ENCODE data around the gene COPA. TPM values are rescaled to one million over a fixed set of nuclear protein-coding genes. Genes with fewer than 3 reads are reported as not detected.

COPA gene
- total and polyA plus RNA-seq, 10 of the 15 experiments (the other 5 are each of a cell fraction or from before 2014, with no cell fraction given) = 53.7 to 180 (median 123) TPM

- Histone ChIP-seq H3K36me3 (ENCODE audit: control insufficient read depth in 2 of 2, insufficient read depth in 2 of 2, low read length in 1 of 2) (peaks cover 0 to 4% of the 10 kb centered on the region in 2 experiments; a peak in 3 of 4 replicates), H3K4me3 (no peak overlapping the region), H3K9me3 (replicated peaks; ENCODE audit: control insufficient read depth, insufficient read depth, low read length) (no peaks in the 10 kb centered on the region), H3K9ac (ENCODE audit: control insufficient read depth, insufficient read depth, low read length) (no peak overlapping the region), H3K27me3 (replicated peaks in 1 of 2; ENCODE audit: control insufficient read depth in 2 of 2, insufficient read depth in 2 of 2, low read length in 1 of 2) (no peaks in the 10 kb centered on the region), H3K27ac (ENCODE audit: control insufficient read depth, insufficient read depth) (no peak overlapping the region), H3K4me1 (ENCODE audit: control insufficient read depth, insufficient read depth, low read length) (no peaks in the 10 kb centered on the region), H3K4me2 (ENCODE audit: control insufficient read depth, insufficient read depth) (no peak overlapping the region), H3K79me2 (ENCODE audit: control insufficient read depth, insufficient read depth, low read length) (peaks cover 2% of the 10 kb centered on the region), H4K20me1 (ENCODE audit: control insufficient read depth, insufficient read depth) (no peaks in the 10 kb centered on the region), H2AFZ (ENCODE audit: control insufficient read depth, low read depth, low read length) (no peak overlapping the region)
- intact Hi-C loops (cut with micrococcal nuclease; ENCODE audit: unreplicated experiment) = no loop called here
- CTCF ChIA-PET = interaction anchor here (0.6 to 7.4 kb wide), 9 partner anchors 11 to 159 kb away, joined by 3 to 43 read pairs (median 4); no protein-coding TSS in a partner anchor
- ATAC-seq = no peak
- no peak for DNase-seq (ENCODE audit: low read depth, low spot score)
- BruUV-seq (replicated peaks) = no TSS peak
- 100% methylated on average over 1 of the region's 1 CpG for WGBS (ENCODE audit: insufficient coverage, insufficient replicate concordance, low lambda C conversion rate, missing lambda C conversion rate)
- RAD21 ChIA-PET (ENCODE audit: unreplicated experiment) = interaction anchor here (0.9 to 1.0 kb wide), 2 partner anchors 46 to 52 kb away, joined by 3 read pairs; no protein-coding TSS in a partner anchor
- FAIRE-seq = no peak
- in situ Hi-C loops (cut with MboI) = no loop called here
- TF ChIP-seq, protein P1, sequence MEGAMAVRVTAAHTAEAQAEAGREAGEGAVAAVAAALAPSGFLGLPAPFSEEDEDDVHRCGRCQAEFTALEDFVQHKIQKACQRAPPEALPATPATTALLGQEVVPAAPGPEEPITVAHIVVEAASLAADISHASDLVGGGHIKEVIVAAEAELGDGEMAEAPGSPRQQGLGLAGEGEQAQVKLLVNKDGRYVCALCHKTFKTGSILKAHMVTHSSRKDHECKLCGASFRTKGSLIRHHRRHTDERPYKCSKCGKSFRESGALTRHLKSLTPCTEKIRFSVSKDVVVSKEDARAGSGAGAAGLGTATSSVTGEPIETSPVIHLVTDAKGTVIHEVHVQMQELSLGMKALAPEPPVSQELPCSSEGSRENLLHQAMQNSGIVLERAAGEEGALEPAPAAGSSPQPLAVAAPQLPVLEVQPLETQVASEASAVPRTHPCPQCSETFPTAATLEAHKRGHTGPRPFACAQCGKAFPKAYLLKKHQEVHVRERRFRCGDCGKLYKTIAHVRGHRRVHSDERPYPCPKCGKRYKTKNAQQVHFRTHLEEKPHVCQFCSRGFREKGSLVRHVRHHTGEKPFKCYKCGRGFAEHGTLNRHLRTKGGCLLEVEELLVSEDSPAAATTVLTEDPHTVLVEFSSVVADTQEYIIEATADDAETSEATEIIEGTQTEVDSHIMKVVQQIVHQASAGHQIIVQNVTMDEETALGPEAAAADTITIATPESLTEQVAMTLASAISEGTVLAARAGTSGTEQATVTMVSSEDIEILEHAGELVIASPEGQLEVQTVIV (IDR thresholded peaks at IDR 0.05; ENCODE audit: borderline replicate concordance, partially characterized antibody) = no peak
- TF ChIP-seq WRNIP1 (IDR thresholded peaks at IDR 0.05; ENCODE audit: borderline replicate concordance, low read depth, low read length) = no peak
- no peak for TF ChIP-seq RBBP5 (conservative IDR thresholded peaks at IDR 0.05)
- TF ChIP-seq CHD2 (IDR thresholded peaks at IDR 0.05; ENCODE audit: borderline replicate concordance, low read depth, low read length) = no peak
- POLR2A ChIA-PET = interaction anchor here (1.0 to 1.3 kb wide), 3 partner anchors 15 to 42 kb away, joined by 3 to 4 read pairs (median 3); no protein-coding TSS in a partner anchor
- SMC1A ChIA-PET (ENCODE audit: uncharacterized antibody, unreplicated experiment) = interaction anchor here (0.7 to 4.7 kb wide), 8 partner anchors 9 to 143 kb away, joined by 3 to 24 read pairs (median 7); no protein-coding TSS in a partner anchor
These were observed 97.6 kb downstream of the COPA start for GRCh38 chr1:160245434-160245833.

Data from GM12878 (cell line).